Endothelial cell of hepatic sinusoid (primary cell): ENCODE measurements around the gene TUFT1.

Source experiments
- in situ Hi-C: cut with HindIII; loops from 2 replicates; pipeline ENCODE4 v1.10.0; 2017; ENCODE audit warnings: low sequenced_read_pairs

Gene TUFT1

GRCh38 chr1:151540021-151540981 is at the start of gene TUFT1:
Gene TUFT1 (plus strand): TSS chr1:151540309. CDS start chr1:151540367, 58 bp downstream.
- in situ Hi-C loops: no loop called here

- in situ Hi-C loops: no loop called here
Measured at GRCh38 chr1:151491641-151492040, 48.5 kb upstream of the TUFT1 start.

GRCh38 chr1:151492120-151492519 is 48.0 kb upstream of the TUFT1 start:
- in situ Hi-C loops: no loop called here

DNA sequence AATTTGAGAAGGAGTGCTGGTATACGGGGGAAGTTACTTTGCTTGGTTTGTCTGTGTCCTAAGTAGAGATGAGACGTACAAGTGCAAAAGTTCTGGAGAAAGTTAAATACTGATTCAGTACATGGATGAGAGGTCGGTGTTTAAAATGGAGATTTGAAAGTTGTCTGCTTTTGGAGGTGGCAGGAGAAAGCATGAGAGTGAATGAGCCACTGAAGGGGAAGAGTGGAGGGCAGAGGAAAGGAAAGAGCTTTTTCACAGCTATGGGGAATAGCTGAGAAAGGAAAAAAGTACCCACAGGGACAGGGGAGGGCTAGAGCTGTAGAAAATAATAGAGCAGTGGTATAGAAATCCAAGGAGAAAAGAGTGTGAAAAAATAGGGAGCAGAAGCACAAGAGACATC is 47.1 kb upstream of the TUFT1 start:
- in situ Hi-C loops: no loop called here

DNA sequence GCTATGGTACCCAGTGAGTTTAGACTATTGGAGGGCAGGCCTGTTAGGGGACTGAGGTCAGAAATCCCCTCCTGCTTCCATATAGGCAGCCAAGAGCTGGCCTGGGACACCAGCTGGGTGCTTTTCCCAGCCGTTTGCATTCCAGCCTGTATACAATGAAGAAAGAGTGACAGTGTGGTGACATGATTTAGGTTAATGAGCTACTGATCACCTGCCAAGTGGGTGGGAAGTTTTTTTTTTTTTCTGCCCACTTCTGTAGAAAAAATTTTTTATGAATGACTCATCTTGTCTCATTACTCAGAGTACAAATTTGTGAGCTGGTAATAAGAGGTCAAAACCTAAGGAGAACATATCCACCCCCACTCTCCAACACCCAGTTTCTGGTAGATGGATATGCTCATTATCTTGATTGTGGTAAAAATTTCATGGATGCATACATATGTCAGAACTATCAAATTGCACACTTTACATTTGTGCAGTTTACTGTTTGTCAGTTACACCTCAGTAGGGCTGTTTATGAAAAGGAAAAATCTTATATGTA is 45.3 kb upstream of the TUFT1 start:
- in situ Hi-C loops: no loop called here

- in situ Hi-C loops: no loop called here
Measured at GRCh38 chr1:151495316-151495715, 44.8 kb upstream of the TUFT1 start.

DNA sequence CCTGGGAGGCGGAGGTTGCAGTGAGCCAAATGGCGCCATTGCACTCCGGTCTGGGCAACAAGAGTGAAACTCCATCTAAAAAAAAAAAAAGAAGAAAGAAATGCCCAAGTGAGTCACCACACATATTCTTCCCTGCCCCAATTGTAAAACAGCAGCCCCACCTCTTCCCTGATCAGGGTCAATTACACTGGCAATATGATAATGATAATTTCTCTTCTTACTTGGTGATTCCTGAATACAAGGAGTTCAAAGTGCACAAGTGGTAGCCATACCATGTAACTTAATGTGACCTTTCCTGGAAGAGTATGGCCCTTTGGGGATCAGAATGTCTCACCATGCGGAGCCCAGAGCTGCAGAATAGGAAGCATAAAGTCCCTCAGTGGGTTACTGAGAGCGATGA is 40.7 kb upstream of the TUFT1 start:
- in situ Hi-C loops: no loop called here

- in situ Hi-C loops: no loop called here
Measured at GRCh38 chr1:151499930-151500329, 40.2 kb upstream of the TUFT1 start.

- in situ Hi-C loops: no loop called here
Measured at GRCh38 chr1:151501474-151501873, 38.6 kb upstream of the TUFT1 start.

- in situ Hi-C loops: no loop called here
Measured at GRCh38 chr1:151502035-151502700, 37.9 kb upstream of the TUFT1 start.

DNA sequence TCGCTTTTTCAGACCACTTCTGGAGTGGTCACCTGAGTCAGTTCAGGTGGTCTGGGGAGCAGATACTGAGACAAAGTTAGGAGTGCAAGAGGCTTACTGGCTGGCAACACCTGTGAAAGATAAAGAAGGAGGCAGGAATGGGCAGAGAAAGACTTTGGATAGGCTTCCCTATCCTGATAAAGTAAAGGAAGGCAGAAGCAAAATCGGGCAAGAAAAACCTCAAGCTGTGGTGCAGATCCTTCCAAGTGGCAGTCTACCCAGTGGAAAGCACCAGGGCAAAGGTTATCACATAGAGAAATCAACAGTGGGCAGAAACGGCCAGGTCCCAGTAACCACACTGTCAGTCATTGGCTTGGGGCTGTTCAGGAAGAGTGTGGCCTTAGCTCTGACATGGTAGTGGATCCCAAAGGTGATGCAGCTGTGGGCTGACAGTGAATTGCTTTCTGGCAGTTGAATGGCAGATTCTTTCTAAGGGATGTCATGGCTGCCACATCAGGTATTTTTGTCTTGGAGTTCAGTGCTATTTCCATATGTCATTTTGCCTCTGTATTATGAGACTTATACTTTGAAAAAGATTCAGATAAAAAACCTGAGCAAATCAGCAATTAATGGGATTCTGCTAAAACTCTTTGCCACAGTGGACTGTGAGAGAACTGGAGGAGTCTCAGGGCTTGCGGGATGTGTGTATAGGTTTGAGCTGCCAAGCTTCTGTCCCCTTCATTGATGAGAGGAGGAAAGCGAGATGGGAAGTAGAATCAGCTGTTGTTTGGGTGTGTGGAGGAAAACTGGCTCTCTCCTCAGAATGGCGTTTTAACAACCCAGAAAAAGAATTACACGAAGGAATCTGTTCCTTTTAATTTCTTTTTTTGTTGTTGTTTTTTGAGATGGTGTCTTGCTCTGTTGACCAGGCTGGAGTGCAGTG is 37.0 kb upstream of the TUFT1 start:
- in situ Hi-C loops: no loop called here

GRCh38 chr1:151504252-151504651 is 35.9 kb upstream of the TUFT1 start:
- in situ Hi-C loops: no loop called here

- in situ Hi-C loops: no loop called here
Measured at GRCh38 chr1:151504759-151505158, 35.4 kb upstream of the TUFT1 start.

DNA sequence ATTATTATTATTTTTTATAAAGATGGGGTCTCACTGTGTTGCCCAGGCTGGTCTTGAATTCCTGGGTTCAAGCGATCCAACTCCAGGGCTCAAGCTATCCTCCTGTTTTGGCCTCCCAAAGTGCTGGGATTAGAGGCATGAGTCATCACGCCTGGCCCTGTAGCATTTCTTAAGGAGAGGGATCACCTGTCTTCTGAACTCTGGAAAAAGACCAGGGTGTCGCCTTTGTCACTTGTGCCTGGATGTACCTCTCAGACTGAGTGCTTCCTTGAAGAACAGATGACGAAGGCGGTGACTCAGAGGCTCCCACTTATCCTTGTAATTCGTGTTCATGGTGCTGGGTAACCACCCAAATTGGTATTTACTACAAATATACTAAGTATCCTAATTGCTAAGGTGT is 31.3 kb upstream of the TUFT1 start:
- in situ Hi-C loops: no loop called here

GRCh38 chr1:151509350-151510019 is 30.6 kb upstream of the TUFT1 start:
- in situ Hi-C loops: no loop called here

- in situ Hi-C loops: no loop called here
Measured at GRCh38 chr1:151510020-151510405, 30.1 kb upstream of the TUFT1 start.

DNA sequence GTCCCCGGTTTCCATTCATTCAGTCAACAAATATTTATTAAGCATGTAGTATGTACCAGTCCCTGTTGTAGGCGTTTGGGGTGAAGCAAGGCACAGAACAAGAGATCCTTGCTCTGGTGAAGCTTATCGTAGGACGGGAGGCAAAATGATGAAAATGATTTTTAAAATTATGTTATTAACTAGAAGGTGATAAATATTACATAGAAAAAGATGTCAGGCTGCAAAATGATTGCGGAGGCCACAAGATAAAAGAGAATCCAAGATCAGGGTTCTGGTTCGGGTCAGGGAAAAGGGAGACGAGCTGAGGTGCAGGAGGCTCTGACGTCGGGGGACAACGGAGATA is 29.5 kb upstream of the TUFT1 start:
- in situ Hi-C loops: no loop called here

GRCh38 chr1:151510957-151511635 is 29.0 kb upstream of the TUFT1 start, which contains the start of gene CGN:
Gene CGN (plus strand): TSS chr1:151511387. CDS start chr1:151518520, 7,133 bp downstream.
- in situ Hi-C loops: no loop called here

DNA sequence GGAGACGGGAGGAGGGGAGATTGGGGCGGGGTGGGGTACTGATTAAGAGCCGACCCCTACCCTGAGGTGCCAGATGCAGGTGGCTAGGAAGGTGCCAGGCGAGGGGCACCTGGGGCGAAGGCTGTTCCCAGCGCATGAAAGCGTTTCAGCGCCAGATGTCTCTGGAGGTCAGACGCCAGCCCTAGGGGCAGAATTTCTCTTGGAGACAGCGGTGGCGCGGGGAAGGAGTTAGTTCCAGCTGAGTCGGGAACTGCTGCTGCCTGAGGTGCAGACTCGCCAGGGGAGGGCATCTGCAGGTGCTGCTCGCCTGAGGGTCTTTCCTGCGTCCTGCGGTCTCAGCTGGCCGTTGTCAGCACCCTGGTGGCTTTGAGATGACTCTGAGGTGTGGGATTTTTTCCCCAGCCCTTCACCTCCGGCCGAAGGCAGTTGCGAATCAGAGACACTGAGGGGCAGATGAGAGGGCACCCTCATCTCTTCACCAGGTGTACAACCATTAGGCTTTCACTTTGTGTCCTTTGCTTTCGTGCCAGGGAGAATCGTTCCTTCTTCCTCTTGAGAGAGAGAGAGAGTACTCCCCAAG is 28.4 kb upstream of the TUFT1 start:
- in situ Hi-C loops: no loop called here
